Natural killer cell (primary cell): ENCODE results near the gene SPOCK1. TPM values are rescaled to one million over a fixed set of nuclear protein-coding genes. Genes with fewer than 3 reads are reported as not detected.
"Not testable (repeated sequence)": the region's sequence is repeated elsewhere in the genome, so short reads cannot be mapped to it uniquely, and the experiment has no call there.

Experiments used
- ATAC-seq, 3 donors: fragments of 150-1000 bp in 2 of 3; fragments of 200-7000 bp in 1 of 3; cut with Tn5 transposase; 1 replicate in 1 of 3; 2 replicates in 2 of 3; pipeline ENCODE4 v1.10.0; 2021; ENCODE audit warnings: mild to moderate bottlenecking in 2 of 3, moderate library complexity in 2 of 3
- DNase-seq, 2 donors: peaks; one replicate each; pipeline versions ENCODE4 v3.0.0 to v3.0.0-alpha.2; 2013 to 2021; ENCODE audit warnings: mixed read lengths in 1 of 2
- H3K27ac ChIP-seq: one replicate; pipeline ENCODE4 v1.5.1; 2013; ENCODE audit warnings: mild to moderate bottlenecking, low read length
- H3K27me3 ChIP-seq: one replicate; pipeline ENCODE4 v1.6.1; 2013; ENCODE audit warnings: low read length; ENCODE audit not compliant: control insufficient read depth, insufficient read depth
- H3K36me3 ChIP-seq: one replicate; pipeline ENCODE4 v1.6.1; 2013; ENCODE audit warnings: low read length; ENCODE audit not compliant: control insufficient read depth, insufficient read depth
- H3K4me1 ChIP-seq: one replicate; pipeline ENCODE4 v1.6.1; 2013; ENCODE audit warnings: low read length; ENCODE audit not compliant: control insufficient read depth, insufficient read depth
- H3K4me3 ChIP-seq: one replicate; pipeline ENCODE4 v1.5.1; 2013; ENCODE audit warnings: low read length
- H3K9me3 ChIP-seq: one replicate; pipeline ENCODE4 v1.6.1; 2013; ENCODE audit warnings: low read length; ENCODE audit not compliant: control insufficient read depth, insufficient read depth
- H3K27ac Mint-ChIP-seq, 2 donors: one replicate each; pipeline ENCODE4 v1.8.0; 2022; ENCODE audit warnings: mild to moderate bottlenecking in 2 of 2, mixed read lengths in 2 of 2, moderate library complexity in 1 of 2
- H3K27me3 Mint-ChIP-seq, 2 donors: one replicate each; pipeline ENCODE4 v1.8.0; 2022; ENCODE audit warnings: low read depth in 2 of 2, mixed read lengths in 2 of 2
- H3K36me3 Mint-ChIP-seq: one replicate; pipeline ENCODE4 v1.8.0; 2022; ENCODE audit warnings: mixed read lengths
- H3K4me1 Mint-ChIP-seq, 2 donors: one replicate each; pipeline ENCODE4 v1.8.0; 2022; ENCODE audit warnings: mixed read lengths in 2 of 2
- H3K4me3 Mint-ChIP-seq: one replicate; pipeline ENCODE4 v1.8.0; 2022; ENCODE audit warnings: mild to moderate bottlenecking, moderate library complexity, mixed read lengths
- H3K9me3 Mint-ChIP-seq, 2 donors: one replicate each; pipeline ENCODE4 v1.8.0; 2022; ENCODE audit warnings: mixed read lengths in 2 of 2
- WGBS: methylation state at CpG from one replicate; pipeline ENCODE4 v1.1.7; 2013; ENCODE audit warnings: missing lambda C conversion rate; ENCODE audit not compliant: insufficient coverage; 5-methylcytosine and 5-hydroxymethylcytosine counted together
- intact Hi-C: fragments of 100-400 bp; cut with micrococcal nuclease; formaldehyde crosslinking; loops from one replicate; pipeline ENCODE4 v1.14.2; 2022
- total RNA-seq, 4 donors: library from RNA; stranded (reverse); fragments of 120-200 nt in 1 of 4; gene quantifications; one replicate each; pipeline versions ENCODE4 v1.2.3 to v1.2.4, GENCODE V29; 2013 to 2022
- TF ChIP-seq, protein P1 (sequence below): fragments of 200-600 bp; IDR thresholded peaks from one replicate; pipeline ENCODE4 v1.8.0; 2022; ENCODE audit warnings: antibody characterized with exemption

Gene SPOCK1
- total RNA-seq, 3 donors from 2014 or later (not counting 1 experiment from before 2014, with no cell fraction given): 0.09 to 1.6 (median 0.61) TPM

- Mint-ChIP-seq H3K27me3 (peaks cover 5 to 16% of the 10 kb centered on the region in 2 donors), H3K4me1 (peaks cover 6 to 8% of the 10 kb centered on the region in 2 donors), H3K27ac (no peak overlapping the region), H3K36me3 (no peaks in the 10 kb centered on the region), H3K4me3 (no peak overlapping the region), H3K9me3 (peaks cover 0 to 3% of the 10 kb centered on the region in 2 donors)
- Histone ChIP-seq H3K27ac (no peak overlapping the region), H3K9me3 (no peaks in the 10 kb centered on the region), H3K36me3 (no peaks in the 10 kb centered on the region), H3K4me1 (no peaks in the 10 kb centered on the region), H3K4me3 (no peak overlapping the region), H3K27me3 (no peaks in the 10 kb centered on the region)
- DNase-seq (no peak), ATAC-seq (no peak)
- intact Hi-C loops: no loop called here
- 60% methylated on average over 5 of the region's 5 CpGs for WGBS
- TF ChIP-seq, protein P1, sequence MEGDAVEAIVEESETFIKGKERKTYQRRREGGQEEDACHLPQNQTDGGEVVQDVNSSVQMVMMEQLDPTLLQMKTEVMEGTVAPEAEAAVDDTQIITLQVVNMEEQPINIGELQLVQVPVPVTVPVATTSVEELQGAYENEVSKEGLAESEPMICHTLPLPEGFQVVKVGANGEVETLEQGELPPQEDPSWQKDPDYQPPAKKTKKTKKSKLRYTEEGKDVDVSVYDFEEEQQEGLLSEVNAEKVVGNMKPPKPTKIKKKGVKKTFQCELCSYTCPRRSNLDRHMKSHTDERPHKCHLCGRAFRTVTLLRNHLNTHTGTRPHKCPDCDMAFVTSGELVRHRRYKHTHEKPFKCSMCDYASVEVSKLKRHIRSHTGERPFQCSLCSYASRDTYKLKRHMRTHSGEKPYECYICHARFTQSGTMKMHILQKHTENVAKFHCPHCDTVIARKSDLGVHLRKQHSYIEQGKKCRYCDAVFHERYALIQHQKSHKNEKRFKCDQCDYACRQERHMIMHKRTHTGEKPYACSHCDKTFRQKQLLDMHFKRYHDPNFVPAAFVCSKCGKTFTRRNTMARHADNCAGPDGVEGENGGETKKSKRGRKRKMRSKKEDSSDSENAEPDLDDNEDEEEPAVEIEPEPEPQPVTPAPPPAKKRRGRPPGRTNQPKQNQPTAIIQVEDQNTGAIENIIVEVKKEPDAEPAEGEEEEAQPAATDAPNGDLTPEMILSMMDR: no peak
Measured at GRCh38 chr5:137263371-137264005, 235.6 kb downstream of the SPOCK1 start.

DNA sequence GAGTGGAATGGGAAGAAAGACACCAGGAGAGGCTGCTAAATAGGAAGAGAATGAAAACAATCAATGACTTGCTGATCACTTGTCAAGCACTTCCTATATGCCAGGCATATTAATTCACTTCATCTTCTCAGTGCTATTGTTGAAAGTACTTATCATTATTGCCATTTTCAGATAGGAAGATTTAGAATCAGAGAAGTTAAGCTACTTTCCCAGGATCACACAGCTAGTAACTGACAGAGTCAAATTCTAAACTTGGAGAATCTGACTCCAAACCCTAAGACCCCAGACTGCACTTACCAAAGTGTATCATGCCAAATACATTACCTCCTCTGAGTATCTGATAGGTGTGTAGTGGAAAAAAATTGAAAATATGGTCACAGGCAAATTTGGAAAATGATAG lies 236.3 kb downstream of the SPOCK1 start:
- H3K27ac ChIP-seq: no peak overlapping the region
- TF ChIP-seq, protein P1: no peak
- peaks cover 0 to 3% of the 10 kb centered on the region in 2 donors for H3K9me3 Mint-ChIP-seq
- no peaks in the 10 kb centered on the region for H3K9me3 ChIP-seq
- H3K27me3 Mint-ChIP-seq: peaks cover 5 to 16% of the 10 kb centered on the region in 2 donors
- H3K4me3 Mint-ChIP-seq: no peak overlapping the region
- no peak overlapping the region for H3K4me3 ChIP-seq
- H3K36me3 ChIP-seq: no peaks in the 10 kb centered on the region
- H3K27ac Mint-ChIP-seq: no peak overlapping the region
- no peaks in the 10 kb centered on the region for H3K4me1 ChIP-seq
- ATAC-seq (no peak), DNase-seq (no peak)
- no peaks in the 10 kb centered on the region for H3K27me3 ChIP-seq
- intact Hi-C loops: no loop called here
- H3K4me1 Mint-ChIP-seq: peaks cover 4% of the 10 kb centered on the region in 2 donors
- no peaks in the 10 kb centered on the region for H3K36me3 Mint-ChIP-seq

- TF ChIP-seq, protein P1: no peak
- ATAC-seq (no peak), DNase-seq (no peak)
- intact Hi-C loops: no loop called here
- Histone ChIP-seq H3K4me3 (no peak overlapping the region), H3K9me3 (no peaks in the 10 kb centered on the region), H3K27ac (no peak overlapping the region), H3K4me1 (no peaks in the 10 kb centered on the region), H3K36me3 (no peaks in the 10 kb centered on the region), H3K27me3 (no peaks in the 10 kb centered on the region)
- Mint-ChIP-seq H3K4me3 (no peak overlapping the region), H3K36me3 (no peaks in the 10 kb centered on the region), H3K27ac (no peak overlapping the region), H3K4me1 (no peaks in the 10 kb centered on the region), H3K27me3 (peaks cover 2 to 14% of the 10 kb centered on the region in 2 donors), H3K9me3 (peaks cover 0 to 3% of the 10 kb centered on the region in 2 donors)
- WGBS: 77% methylated on average over 5 of the region's 5 CpGs
Measured at GRCh38 chr5:137260820-137261695, 238.1 kb downstream of the SPOCK1 start.

DNA sequence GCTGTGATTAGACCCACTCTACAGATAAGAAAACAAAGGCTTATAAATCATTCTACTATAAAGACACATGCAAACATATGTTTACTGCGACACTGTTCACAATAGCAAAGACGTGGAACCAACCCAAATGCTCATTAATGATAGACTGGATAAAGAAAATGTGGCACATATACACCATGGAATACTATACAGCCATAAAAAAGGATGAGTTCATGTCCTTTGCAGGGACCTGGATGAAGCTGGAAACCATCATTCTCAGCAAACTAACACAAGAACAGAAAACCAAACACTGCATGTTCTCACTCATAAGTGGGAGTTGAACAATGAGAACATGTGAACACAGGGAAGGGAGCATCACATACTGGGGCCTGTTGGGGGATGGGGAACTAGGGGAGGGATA lies 240.0 kb downstream of the SPOCK1 start:
- intact Hi-C loops, H3K27ac ChIP-seq, H3K4me1 Mint-ChIP-seq, H3K4me3 ChIP-seq, H3K27me3 Mint-ChIP-seq, H3K36me3 Mint-ChIP-seq, H3K36me3 ChIP-seq, H3K9me3 ChIP-seq, H3K4me1 ChIP-seq, H3K27ac Mint-ChIP-seq, H3K27me3 ChIP-seq, ATAC-seq, H3K4me3 Mint-ChIP-seq, H3K9me3 Mint-ChIP-seq, DNase-seq: not testable (repeated sequence)
- no CpG with 5 or more reads among the region's 2 CpGs for WGBS
